Measurements from ENCODE around the gene CLCN5.

DNA sequence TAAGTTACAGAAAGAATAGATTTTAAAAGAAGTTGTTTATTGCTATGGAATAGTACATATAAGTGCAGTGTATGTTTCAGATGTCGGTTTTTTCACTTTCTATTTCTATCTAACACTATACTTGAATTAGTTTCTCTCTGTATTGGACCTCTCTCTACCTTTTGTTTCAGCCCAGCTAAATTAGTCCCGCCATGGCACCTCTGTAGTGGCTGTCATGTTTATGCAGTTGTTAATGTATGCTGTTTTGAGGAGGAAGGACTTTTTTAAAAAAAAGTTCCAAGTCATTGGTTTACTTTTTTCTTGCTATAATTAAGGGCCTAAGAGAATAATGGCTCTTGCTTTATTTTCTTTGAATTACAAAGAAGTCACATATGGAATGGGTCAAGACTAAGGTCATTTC is 160.3 kb downstream of the CLCN5 start:
- TF ChIP-seq, protein P1, sequence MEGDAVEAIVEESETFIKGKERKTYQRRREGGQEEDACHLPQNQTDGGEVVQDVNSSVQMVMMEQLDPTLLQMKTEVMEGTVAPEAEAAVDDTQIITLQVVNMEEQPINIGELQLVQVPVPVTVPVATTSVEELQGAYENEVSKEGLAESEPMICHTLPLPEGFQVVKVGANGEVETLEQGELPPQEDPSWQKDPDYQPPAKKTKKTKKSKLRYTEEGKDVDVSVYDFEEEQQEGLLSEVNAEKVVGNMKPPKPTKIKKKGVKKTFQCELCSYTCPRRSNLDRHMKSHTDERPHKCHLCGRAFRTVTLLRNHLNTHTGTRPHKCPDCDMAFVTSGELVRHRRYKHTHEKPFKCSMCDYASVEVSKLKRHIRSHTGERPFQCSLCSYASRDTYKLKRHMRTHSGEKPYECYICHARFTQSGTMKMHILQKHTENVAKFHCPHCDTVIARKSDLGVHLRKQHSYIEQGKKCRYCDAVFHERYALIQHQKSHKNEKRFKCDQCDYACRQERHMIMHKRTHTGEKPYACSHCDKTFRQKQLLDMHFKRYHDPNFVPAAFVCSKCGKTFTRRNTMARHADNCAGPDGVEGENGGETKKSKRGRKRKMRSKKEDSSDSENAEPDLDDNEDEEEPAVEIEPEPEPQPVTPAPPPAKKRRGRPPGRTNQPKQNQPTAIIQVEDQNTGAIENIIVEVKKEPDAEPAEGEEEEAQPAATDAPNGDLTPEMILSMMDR (IDR thresholded peaks at IDR 0.05; ENCODE audit: borderline replicate concordance, extremely low read depth, low read length, poor library complexity, severe bottlenecking): no peak
- no peak for TF ChIP-seq EZH2 (IDR thresholded peaks at IDR 0.05; ENCODE audit: borderline replicate concordance, low read depth, low read length, severe bottlenecking)

Data from DND-41 (cell line).